IPS-NIHi7 (cell line): ENCODE results near the gene LTA4H.
"Not testable (repeated sequence)": the region's sequence is repeated elsewhere in the genome, so short reads cannot be mapped to it uniquely, and the experiment has no call there.

Source experiments
- DNase-seq: peaks from one replicate; pipeline ENCODE4 v3.0.0; 2012; ENCODE audit warnings: mixed read lengths; ENCODE audit errors: extremely low spot score

The LTA4H gene

GRCh38 chr12:95990136-95990535 is 45.3 kb downstream of the LTA4H start:
- no peak for DNase-seq

- no peak for DNase-seq
These were observed 45.8 kb downstream of the LTA4H start for GRCh38 chr12:95989504-95990123.

- DNase-seq = no peak
These were observed 46.7 kb downstream of the LTA4H start for GRCh38 chr12:95988506-95989275.

- peak; percentile 34 for DNase-seq
These were observed 48.5 kb downstream of the LTA4H start for GRCh38 chr12:95986635-95987570.

GRCh38 chr12:95984682-95985081 is 50.7 kb downstream of the LTA4H start:
- DNase-seq = no peak

- no peak for DNase-seq
These were observed 52.8 kb downstream of the LTA4H start for GRCh38 chr12:95982602-95983001.

GRCh38 chr12:95980437-95980836 is 55.0 kb downstream of the LTA4H start:
- no peak for DNase-seq

GRCh38 chr12:95978774-95979173 is 56.6 kb downstream of the LTA4H start:
- DNase-seq = no peak

GRCh38 chr12:95978351-95978750 is 57.0 kb downstream of the LTA4H start:
- no peak for DNase-seq

- no peak for DNase-seq
These were observed 57.6 kb downstream of the LTA4H start for GRCh38 chr12:95977764-95978305.

- DNase-seq = no peak
These were observed 59.0 kb downstream of the LTA4H start for GRCh38 chr12:95976416-95976832.

GRCh38 chr12:95975491-95975890 is 59.9 kb downstream of the LTA4H start:
- no peak for DNase-seq

GRCh38 chr12:95974358-95974757 is 61.0 kb downstream of the LTA4H start:
- no peak for DNase-seq

GRCh38 chr12:95972832-95973456 is 62.4 kb downstream of the LTA4H start:
- DNase-seq = no peak

- DNase-seq = peak; percentile 77
These were observed 64.5 kb downstream of the LTA4H start for GRCh38 chr12:95970905-95971304.

- DNase-seq = not testable (repeated sequence)
These were observed 66.3 kb downstream of the LTA4H start for GRCh38 chr12:95969116-95969515.

- no peak for DNase-seq
These were observed 68.1 kb downstream of the LTA4H start for GRCh38 chr12:95967301-95967700.

- DNase-seq = no peak
These were observed 69.0 kb downstream of the LTA4H start for GRCh38 chr12:95966287-95966870.

- DNase-seq = no peak
These were observed 72.3 kb downstream of the LTA4H start for GRCh38 chr12:95963096-95963495.

GRCh38 chr12:95962222-95962621 is 73.2 kb downstream of the LTA4H start:
- DNase-seq = no peak

- DNase-seq = no peak
These were observed 75.1 kb downstream of the LTA4H start for GRCh38 chr12:95960241-95960640.
